ENCODE measurements around the gene CARNS1. TPM values are rescaled to one million over a fixed set of nuclear protein-coding genes. Genes with fewer than 3 reads are reported as not detected.
"Not testable (repeated sequence)": the region's sequence is repeated elsewhere in the genome, so short reads cannot be mapped to it uniquely, and the experiment has no call there.

CARNS1 gene
- polyA plus RNA-seq, 1 donor (not counting 4 experiments of a cell fraction or from before 2014, with no cell fraction given), result not detected

DNA sequence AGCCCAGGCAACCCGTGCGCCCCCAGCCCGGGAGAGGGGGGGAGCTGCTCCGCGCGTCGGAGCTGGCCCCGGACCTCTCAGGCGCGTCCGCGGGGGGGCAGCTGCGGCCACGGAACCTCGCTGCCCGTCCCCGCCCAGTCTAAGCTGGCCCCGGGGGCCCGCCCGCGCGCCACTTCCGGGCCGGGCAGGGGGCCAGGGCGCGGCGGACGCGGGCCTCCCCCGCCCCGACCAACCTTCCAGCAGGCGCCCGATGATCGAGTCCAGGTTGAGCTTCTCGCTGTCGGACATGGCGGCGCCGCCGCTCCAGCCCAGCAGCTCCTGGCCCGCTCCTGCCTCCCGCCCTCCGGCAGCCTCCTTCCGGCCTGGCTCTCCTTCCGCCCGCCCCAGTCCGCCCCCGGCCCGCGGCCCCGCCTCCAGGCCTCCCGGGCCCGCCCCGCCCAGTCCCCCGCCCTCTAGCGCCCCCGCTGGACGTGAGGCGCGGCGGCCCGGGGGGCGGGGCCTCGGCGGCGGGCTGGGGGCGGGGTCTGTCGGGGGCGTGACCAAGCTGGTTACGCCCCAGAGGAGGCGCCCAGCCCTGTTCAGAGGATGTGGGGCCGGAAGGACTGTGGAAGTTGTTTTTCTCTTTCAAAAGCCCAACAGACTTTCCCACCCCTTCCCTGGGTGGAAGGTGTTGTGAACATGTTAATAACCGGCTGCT is 13.8 kb upstream of the CARNS1 start, which contains the start of gene PPP1CA:
TSS of gene PPP1CA (minus strand) at position 364 of the 697 bp plus-strand sequence. CDS start at position 288, 76 bp downstream.
- Histone ChIP-seq H3K4me3 (ENCODE audit: control insufficient read depth in 2 of 3, extremely low read depth in 1 of 3, insufficient read depth in 2 of 3, low read depth in 1 of 3, low read length in 3 of 3) (peak within 1 kb of the TSS; percentile 74 to 99 (median 82)), H3K9me1 (ENCODE audit: control insufficient read depth, extremely low read depth, insufficient read depth, low read length) (no peaks in the 10 kb centered on the region), H2AFZ (ENCODE audit: control insufficient read depth, low read length) (peak within 1 kb of the TSS; percentile 84), H3K79me2 (ENCODE audit: control insufficient read depth, insufficient read depth, low read length) (peaks cover 18% of the 10 kb centered on the region), H3K9ac (ENCODE audit: control insufficient read depth, extremely low read depth, insufficient read depth, low read length) (peak within 1 kb of the TSS; percentile 90), H3K4me2 (ENCODE audit: control insufficient read depth, extremely low read depth, insufficient read depth, low read depth, low read length) (peak within 1 kb of the TSS; percentile 95), H3K27me3 (ENCODE audit: control insufficient read depth, extremely low read depth, insufficient read depth, low read length) (no peaks in the 10 kb centered on the region), H4K20me1 (ENCODE audit: control insufficient read depth, extremely low read depth, insufficient read depth, low read length) (no peaks in the 10 kb centered on the region), H3K4me1 (ENCODE audit: control insufficient read depth, extremely low read depth, insufficient read depth, low read length) (peaks cover 12% of the 10 kb centered on the region), H3K27ac (ENCODE audit: control insufficient read depth, insufficient read depth, low read length) (peak within 1 kb of the TSS; percentile 66), H3K9me3 (ENCODE audit: control insufficient read depth, low read depth, low read length) (no peaks in the 10 kb centered on the region), H3K36me3 (ENCODE audit: control insufficient read depth in 2 of 2, extremely low read depth in 1 of 2, insufficient read depth in 2 of 2, low read length in 2 of 2) (peaks cover 17 to 22% of the 10 kb centered on the region in 2 experiments)
- DNase-seq (ENCODE audit: low read depth, low spot score), result no peak
- dilution Hi-C loops (cut with MboI; ENCODE audit: extremely low pct_ligation_motif_present, low sequenced_read_pairs), result no loop called here
- no peak for TF ChIP-seq EZH2 (IDR thresholded peaks at IDR 0.05; ENCODE audit: low read length)
- TF ChIP-seq, protein P1, sequence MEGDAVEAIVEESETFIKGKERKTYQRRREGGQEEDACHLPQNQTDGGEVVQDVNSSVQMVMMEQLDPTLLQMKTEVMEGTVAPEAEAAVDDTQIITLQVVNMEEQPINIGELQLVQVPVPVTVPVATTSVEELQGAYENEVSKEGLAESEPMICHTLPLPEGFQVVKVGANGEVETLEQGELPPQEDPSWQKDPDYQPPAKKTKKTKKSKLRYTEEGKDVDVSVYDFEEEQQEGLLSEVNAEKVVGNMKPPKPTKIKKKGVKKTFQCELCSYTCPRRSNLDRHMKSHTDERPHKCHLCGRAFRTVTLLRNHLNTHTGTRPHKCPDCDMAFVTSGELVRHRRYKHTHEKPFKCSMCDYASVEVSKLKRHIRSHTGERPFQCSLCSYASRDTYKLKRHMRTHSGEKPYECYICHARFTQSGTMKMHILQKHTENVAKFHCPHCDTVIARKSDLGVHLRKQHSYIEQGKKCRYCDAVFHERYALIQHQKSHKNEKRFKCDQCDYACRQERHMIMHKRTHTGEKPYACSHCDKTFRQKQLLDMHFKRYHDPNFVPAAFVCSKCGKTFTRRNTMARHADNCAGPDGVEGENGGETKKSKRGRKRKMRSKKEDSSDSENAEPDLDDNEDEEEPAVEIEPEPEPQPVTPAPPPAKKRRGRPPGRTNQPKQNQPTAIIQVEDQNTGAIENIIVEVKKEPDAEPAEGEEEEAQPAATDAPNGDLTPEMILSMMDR (optimal IDR thresholded peaks at IDR 0.05 in 1 of 3, IDR thresholded peaks at IDR 0.05 in 1 of 3, conservative IDR thresholded peaks at IDR 0.05 in 1 of 3; ENCODE audit: extremely low read depth in 1 of 3, insufficient read depth in 2 of 3, low read length in 3 of 3), result peak in 1 of 3 experiments; percentile 52
- peak; percentile 57 for FAIRE-seq

DNA sequence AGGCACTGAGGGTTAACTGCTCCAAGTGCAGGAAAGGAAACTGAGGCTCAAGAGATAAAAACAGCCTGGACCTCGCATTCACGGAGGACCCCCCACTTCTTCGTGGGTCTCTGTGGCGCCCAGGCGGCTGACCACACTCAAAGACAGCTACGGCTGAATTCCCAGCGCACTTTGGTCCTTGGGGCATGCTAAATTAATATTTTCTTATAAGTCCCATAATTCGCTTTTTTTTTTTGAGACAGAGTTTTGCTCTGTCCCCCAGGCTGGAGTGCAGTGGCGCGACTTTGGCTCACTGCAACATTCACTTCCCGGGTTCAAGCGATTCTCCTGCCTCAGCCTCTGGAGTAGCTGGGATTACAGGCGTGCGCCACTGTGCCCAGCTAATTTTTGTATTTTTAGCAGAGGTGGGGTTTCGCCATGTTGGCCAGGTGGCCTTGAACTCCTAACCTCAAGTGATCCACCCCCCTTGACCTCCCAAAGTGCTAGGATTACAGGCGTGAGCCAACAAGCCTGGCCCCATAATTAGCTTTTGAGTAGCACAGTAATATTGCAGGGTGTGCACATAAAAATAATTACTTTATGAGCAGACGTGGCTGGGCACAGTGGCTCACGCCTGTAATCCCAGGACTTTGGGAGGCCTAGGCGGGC is 13.2 kb upstream of the CARNS1 start:
- Histone ChIP-seq H3K4me1 (ENCODE audit: control insufficient read depth, extremely low read depth, insufficient read depth, low read length) (peaks cover 12% of the 10 kb centered on the region), H3K27ac (ENCODE audit: control insufficient read depth, insufficient read depth, low read length) (peak overlapping the region; percentile 63), H3K4me2 (ENCODE audit: control insufficient read depth, extremely low read depth, insufficient read depth, low read depth, low read length) (peak overlapping the region; percentile 91), H3K79me2 (ENCODE audit: control insufficient read depth, insufficient read depth, low read length) (peaks cover 18% of the 10 kb centered on the region), H3K36me3 (ENCODE audit: control insufficient read depth in 2 of 2, extremely low read depth in 1 of 2, insufficient read depth in 2 of 2, low read length in 2 of 2) (peaks cover 15 to 20% of the 10 kb centered on the region in 2 experiments), H3K4me3 (ENCODE audit: control insufficient read depth in 2 of 3, extremely low read depth in 1 of 3, insufficient read depth in 2 of 3, low read depth in 1 of 3, low read length in 3 of 3) (peak overlapping the region; percentile 26 to 68 (median 56)), H3K9ac (ENCODE audit: control insufficient read depth, extremely low read depth, insufficient read depth, low read length) (peak overlapping the region; percentile 66), H2AFZ (ENCODE audit: control insufficient read depth, low read length) (peak overlapping the region; percentile 84)
- H4K20me1 ChIP-seq (ENCODE audit: control insufficient read depth, extremely low read depth, insufficient read depth, low read length); H3K27me3 ChIP-seq (ENCODE audit: control insufficient read depth, extremely low read depth, insufficient read depth, low read length); dilution Hi-C loops (cut with MboI; ENCODE audit: extremely low pct_ligation_motif_present, low sequenced_read_pairs); H3K9me3 ChIP-seq (ENCODE audit: control insufficient read depth, low read depth, low read length); FAIRE-seq; DNase-seq (ENCODE audit: low read depth, low spot score); H3K9me1 ChIP-seq (ENCODE audit: control insufficient read depth, extremely low read depth, insufficient read depth, low read length): not testable (repeated sequence)

DNA sequence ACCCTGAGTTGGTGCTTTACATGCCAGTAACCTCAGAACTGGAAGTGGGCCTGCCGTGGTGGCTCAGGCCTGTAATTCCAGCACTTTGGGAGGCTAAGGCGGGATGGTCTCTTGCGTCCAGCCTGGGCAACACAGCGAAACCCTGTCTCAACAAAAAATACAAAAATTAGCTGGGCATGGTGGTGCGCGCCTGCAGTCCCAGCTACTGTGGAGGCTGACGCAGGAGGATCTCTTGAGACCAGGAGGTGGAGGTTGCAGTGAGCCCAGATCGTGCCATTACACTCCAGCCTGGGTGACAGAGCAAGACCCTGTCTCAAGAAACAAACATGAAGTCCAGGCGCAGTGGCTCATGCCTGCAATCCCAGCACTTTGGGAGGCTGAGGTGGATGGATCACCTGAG is 12.4 kb upstream of the CARNS1 start:
- H3K4me2 ChIP-seq (ENCODE audit: control insufficient read depth, extremely low read depth, insufficient read depth, low read depth, low read length); DNase-seq (ENCODE audit: low read depth, low spot score); H3K9me3 ChIP-seq (ENCODE audit: control insufficient read depth, low read depth, low read length); H3K9me1 ChIP-seq (ENCODE audit: control insufficient read depth, extremely low read depth, insufficient read depth, low read length); H3K4me3 ChIP-seq (ENCODE audit: control insufficient read depth in 2 of 3, extremely low read depth in 1 of 3, insufficient read depth in 2 of 3, low read depth in 1 of 3, low read length in 3 of 3); H3K27me3 ChIP-seq (ENCODE audit: control insufficient read depth, extremely low read depth, insufficient read depth, low read length); H3K27ac ChIP-seq (ENCODE audit: control insufficient read depth, insufficient read depth, low read length); H2AFZ ChIP-seq (ENCODE audit: control insufficient read depth, low read length); FAIRE-seq; H3K9ac ChIP-seq (ENCODE audit: control insufficient read depth, extremely low read depth, insufficient read depth, low read length); dilution Hi-C loops (cut with MboI; ENCODE audit: extremely low pct_ligation_motif_present, low sequenced_read_pairs); H4K20me1 ChIP-seq (ENCODE audit: control insufficient read depth, extremely low read depth, insufficient read depth, low read length): not testable (repeated sequence)
- Histone ChIP-seq H3K4me1 (ENCODE audit: control insufficient read depth, extremely low read depth, insufficient read depth, low read length) (peaks cover 12% of the 10 kb centered on the region), H3K36me3 (ENCODE audit: control insufficient read depth in 2 of 2, extremely low read depth in 1 of 2, insufficient read depth in 2 of 2, low read length in 2 of 2) (peaks cover 8 to 13% of the 10 kb centered on the region in 2 experiments), H3K79me2 (ENCODE audit: control insufficient read depth, insufficient read depth, low read length) (peaks cover 18% of the 10 kb centered on the region)

All from keratinocyte (primary cell).